GM21825 (cell line): ENCODE results near the gene PRKAG2.
"Not testable (repeated sequence)": the region's sequence is repeated elsewhere in the genome, so short reads cannot be mapped to it uniquely, and the experiment has no call there.

Source experiments
- ATAC-seq: cut with Tn5 transposase; IDR thresholded peaks from one replicate; pipeline ENCODE4 v1.9.1; 2021; ENCODE audit warnings: mild to moderate bottlenecking, moderate library complexity; ENCODE audit not compliant: unreplicated experiment

The PRKAG2 gene

DNA sequence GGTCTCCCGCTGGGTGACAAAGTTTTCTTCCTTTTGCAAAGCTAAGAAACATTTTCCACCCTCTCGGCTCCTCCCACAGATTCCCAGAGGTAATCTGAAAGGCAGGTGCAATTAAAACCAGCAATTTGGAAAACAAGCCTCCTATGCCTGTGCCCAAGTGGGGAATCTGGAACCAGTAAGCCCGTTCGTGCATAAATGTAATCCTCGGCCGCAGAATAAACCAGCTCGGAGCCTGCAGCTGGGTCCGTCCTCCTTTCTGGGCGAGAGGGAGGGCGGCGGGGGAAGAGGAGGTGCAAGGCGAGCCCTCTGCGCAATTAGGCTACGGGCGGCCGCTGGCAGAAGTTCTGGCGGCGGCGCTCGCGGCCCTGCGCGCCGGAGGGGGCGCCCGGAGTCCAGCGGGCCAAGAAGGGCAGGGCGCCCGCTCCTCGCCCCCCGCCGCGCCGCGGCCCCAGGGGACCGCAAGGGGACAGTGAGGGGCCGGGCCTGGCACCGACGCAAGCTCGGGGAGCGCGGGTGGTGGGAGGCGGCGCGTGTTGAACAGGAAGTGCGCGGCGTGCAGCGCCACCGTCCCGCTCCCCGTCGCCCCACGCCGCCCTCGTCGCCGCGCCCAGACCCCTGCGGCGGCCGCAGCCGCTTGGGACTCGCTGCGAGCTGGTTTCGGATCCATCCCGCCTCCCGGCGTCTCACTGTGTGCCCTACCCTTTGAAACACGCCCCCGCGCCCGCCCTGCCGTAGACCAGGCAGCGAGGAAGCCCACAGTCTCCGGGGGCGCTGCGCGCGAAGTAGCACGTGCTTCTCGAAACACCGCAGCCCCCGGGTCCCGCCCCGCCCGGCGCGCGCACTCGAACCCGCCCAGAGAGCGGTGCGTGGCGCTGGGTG is at the start of gene PRKAG2:
Gene PRKAG2, minus strand, starts transcription at position 217 of the 879 bp plus-strand sequence. CDS start 495 bp downstream, outside the sequence.
- peak; percentile 55 for ATAC-seq

DNA sequence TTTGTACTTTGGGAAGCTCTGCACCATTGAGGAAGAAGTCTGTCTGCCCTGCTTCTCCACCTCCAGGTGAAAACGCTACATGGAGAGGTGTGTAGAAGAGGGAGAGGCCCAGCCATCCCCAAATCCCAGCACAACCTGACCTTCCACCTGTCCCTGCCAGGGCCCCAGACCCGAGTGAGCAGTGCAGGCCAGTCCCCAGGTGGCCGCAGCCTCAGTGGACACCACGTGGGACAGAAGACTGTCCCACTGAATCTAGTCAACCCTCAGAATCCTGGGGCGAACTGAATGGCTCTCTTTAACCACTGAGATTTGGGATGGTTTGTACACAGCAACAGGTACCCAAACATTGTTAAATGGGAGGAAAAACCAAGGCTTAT is 49.4 kb upstream of the PRKAG2 start:
- ATAC-seq: no peak

DNA sequence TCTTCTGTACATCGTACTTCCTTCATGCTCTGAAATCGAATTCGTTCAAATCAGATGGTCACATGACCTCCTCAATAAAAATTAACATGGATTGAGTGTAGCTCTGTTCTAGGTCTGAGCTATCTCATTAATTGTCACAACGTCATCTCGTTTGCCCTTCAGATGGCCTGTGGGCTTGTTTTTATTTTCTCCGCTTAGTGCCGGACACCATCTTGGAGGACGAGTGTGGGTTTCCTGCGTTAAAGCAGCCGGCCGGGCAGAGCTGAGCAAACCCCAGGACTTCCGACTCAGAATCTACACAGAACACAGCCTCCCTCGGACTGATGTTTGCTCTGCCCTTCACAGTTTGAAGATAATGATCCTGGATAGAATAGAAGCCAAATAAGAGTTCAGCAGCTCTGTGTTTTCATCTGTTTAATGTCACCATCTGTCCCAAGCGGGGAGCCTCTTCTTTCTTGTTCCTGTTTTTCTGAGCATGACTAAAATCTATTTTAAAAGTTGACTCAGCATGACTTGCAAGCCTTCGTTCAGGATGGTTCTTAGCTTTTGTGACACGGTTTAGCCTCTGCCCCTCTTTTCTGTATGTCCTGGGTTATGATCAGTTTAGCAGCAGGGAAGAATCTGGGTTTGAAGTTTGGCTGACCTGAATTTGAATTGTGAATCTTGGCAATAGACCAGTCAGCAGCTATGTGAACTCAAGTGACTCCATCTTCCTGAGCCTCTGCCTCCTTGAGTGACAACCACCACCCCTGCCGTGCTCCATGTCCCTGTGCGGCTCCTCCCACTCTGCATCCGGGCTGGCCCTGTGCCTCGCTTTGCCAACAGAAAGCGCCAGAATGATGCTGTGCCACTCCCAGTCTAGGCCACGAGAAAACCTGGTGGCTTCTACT is 48.8 kb upstream of the PRKAG2 start:
- no peak for ATAC-seq

DNA sequence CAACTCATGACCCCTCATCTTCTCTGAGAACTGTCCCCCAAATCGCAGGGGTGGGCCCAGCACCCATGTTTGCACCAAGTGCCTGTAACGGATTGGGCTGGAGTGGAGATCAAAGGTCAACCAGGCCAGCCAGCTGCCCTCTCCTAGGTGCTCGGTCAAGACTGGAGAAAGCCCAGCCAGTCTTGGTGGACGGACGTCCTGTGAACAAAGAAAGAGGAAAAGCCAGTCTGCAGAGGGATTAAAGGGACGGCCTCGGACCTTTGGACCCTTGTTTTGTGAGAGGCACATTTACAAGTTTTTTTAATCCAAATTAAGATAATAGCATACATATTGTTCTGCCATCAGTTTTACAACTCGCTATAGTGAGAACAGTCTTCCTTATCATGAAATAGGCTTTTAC is 47.6 kb upstream of the PRKAG2 start:
- ATAC-seq: no peak

DNA sequence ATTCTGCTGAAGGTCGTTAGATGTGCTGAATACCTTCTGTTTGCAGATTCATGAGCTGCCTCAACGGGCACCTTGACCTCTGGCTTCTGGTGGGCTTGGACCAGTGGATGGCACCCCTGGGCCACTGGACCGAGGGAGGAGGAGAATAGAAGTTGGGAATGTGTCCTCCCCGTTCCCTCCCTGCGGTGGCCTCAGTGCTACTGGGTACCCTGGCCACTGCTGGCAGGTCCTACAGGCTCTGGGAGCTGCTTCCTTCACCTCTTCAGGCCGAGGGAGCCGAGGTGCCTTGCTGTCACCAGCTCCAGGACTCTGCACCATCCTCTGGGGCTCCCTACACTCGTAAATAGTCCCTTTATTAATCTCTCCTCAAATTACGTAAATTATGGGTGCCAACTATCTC is 47.1 kb upstream of the PRKAG2 start:
- ATAC-seq: no peak

DNA sequence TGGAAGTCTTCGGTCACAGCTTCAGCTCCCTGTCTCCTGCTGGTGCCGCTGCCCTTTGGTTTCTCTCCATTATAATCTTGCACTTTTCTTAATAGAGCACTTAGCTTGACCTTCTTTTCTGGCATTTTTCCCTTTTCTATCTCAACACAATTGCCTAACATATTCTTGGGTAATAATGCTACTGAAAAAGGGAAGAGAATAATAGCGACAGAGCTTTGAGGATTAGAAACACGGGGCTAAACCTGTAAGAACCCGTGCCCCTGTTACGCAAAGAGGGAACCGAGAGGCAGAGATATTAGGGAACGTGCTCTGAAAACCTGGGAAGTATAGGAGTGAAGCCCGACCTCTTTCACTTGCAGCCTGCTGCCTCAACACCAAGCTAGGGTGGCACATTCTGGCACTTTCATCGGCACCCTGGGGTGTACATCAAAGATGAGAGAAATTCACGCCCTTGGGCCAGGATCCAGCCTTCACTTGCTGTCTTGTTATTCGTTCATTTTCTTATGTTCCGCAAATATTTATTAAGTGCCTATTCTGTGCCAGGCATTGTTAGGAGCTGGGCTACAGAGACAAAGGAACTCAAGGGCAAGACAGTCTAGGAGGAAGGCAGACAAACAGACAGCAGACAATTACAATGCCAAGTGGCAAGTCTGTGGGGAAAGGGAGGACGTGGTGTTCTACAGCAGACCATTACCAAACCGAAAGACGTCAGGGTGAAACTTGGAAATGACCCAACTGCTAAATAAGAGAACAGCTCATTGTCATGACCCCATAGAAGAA is 46.4 kb upstream of the PRKAG2 start:
- no peak for ATAC-seq

DNA sequence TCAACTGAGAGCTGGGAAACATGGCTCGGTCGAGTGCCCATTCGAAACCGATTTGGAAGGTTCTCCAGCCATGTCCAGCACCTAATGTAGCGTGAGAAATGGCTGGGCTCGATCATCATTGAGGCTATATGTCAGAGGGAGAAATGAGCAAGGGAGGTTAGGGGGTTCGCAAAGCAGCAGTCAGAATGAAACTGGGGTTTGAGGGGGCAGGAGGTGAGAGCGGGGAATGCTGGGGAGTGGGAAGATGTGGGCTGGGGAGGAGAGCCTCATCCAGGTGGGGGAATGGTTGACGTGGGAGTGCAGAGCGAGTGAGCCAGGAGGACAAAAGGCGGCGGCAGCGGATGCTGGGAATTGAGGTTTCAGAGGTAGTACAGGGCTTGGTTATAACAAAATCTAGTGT is 44.5 kb upstream of the PRKAG2 start:
- ATAC-seq: no peak

DNA sequence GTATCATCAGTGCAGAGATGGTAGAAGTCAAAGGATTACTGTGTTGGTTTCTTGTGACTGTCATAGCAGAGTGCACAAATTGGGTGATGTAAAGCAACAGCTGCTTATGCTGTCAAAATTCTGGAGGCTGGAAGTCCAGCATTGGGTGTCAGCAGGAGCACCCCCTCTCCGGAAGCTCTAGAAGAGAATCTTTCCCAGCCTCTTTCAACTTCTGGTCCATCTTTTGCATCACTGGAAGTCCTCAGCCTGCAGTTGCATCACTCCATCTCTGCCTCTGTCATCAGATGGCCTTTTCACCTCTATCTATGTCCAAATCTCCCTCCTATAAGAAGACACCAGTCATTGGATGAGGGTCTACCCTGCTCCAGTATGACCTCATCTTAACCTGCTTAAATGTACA is 43.6 kb upstream of the PRKAG2 start:
- ATAC-seq: no peak

DNA sequence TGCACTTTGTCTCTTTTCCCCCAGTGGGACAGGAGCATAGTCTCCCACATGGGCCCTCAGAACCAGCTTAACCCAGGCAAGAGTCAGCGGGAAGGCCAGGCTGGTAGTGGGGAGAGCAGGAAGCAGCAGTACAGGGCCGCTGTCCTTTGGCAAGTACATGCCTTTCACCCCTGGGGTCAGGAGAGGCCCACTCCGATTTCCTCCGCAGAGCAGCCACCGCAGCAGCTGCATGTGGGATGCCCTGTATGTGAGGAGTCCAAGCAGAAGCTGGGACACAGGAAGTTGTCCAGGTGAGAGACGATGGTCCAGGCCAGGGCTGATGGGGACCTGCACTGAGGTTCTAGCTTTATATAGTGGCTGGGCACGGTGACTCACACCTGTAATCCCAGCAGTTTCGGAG is 42.7 kb upstream of the PRKAG2 start:
- no peak for ATAC-seq

DNA sequence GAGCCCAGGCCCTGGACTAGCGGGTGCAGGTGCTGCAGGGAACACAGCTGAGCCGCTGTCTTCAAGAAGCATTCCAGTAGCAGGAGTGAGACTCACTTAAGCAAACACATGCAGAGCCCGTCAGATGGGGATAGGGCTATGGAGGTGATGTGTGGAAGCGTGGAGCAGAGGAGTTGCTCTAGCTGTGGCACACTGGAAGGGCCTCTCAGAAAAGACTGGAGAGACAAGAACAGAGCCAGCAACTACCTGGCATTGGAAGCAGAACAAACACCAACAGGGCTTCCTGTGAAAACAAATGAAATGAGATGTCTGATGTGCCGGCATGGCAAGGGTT is 41.6 kb upstream of the PRKAG2 start:
- ATAC-seq: no peak

DNA sequence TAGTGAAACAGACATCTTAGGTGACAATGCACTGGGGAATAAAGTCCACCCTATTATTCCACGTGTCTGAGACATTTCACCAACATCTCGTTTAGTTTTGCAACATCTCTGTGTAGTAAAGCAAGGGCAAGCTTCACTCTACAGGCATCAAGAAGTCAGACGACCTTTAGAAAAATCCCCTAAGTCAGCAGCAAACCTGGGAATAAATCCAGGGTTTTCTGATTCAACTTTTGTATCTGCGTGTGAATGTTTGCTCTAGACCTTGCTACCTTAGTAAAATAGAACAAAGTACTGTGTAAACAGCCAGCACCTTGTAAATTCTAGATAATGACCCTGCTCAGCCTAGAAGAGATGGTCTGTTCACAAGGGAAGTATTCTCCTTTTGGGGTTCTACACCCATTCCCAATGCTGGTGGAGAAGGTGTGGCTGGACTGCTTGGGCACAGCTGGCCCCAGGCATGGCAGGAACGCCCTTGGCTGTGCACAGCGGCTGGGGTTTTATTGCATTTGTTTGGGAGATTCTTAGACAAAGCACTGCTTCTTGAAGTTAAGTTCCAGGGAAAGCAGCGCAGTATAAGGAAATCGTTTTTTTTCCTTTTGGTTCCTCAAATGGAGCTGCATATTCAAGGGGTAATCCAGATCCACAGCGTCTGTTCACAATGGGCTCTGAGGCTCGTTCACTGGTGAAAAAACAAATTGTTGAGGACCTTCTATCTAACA is 41.0 kb upstream of the PRKAG2 start:
- ATAC-seq: no peak

DNA sequence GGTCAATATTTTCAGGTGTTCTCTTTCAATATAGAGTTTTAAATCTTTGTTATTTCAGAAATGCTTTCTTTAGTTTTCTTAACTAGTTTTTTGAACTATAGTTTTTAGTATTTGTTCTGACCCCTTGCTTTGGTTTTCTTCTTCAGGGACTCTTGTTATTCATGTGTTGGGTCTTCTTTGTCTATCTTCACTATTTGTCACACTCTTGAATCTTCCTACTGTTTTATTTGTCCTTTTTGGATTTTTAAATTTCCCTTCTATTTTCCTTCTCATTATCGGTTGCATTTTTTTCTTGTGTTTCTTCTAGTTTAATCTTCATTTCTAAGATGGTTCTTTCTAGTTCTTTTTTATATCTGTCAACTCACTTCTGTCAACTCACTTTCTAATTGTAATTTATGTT is 37.1 kb upstream of the PRKAG2 start:
- ATAC-seq: no peak

DNA sequence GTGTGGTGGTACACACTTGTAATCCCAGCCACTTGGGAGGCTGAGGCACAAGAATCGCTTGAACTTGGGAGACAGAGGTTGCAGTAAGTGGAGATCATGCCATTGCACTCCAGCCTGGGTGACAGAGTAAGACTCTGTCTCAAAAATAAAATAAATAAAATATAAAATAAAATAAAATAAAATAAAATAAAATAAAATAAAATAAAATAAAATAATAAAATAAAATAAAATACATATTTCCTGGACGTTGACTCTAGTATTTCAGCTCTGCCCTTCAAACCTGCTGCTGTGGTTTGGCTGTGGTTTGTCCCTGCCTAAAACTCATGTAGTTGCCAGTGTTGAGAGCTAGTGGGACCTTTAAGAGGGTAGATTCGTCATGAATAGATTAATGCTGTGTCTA is 33.7 kb upstream of the PRKAG2 start:
- not testable (repeated sequence) for ATAC-seq

DNA sequence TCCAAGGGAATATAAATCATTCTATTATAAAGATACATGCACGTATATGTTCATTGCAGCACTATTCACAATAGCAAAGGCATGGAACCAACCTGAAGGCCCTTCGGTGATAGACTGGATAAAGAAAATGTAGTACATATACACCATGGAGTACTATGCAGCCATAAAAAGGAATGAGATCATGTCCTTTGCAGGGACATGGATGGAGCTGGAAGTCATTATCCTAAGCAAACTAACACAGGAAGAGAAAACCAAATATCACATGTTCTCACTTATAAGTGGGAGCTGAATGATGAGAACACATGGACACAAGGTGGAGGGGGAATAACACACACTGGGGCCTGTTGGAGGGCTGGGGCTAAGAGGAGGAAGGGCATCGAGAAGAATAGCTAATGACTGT is 30.2 kb upstream of the PRKAG2 start:
- not testable (repeated sequence) for ATAC-seq

DNA sequence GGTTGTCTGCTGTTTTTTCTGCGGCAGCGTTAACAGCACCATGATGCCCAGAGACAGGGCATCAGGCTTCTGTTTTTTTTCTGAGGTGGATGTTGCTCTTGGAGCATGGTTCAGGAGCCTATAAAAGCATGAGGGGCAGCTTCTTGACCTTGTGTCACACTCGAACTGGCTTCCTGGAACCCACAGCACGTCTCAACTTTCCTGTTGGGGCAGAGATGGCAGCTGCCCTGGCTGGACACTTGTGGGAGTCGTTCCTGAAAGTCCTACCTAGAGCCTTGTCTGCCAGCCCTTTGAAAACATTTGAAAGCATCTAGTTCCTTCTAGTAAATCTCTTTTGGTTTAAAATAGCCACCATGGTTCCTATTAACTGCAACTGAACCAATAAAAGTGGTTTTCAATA is 28.9 kb upstream of the PRKAG2 start:
- ATAC-seq: no peak

DNA sequence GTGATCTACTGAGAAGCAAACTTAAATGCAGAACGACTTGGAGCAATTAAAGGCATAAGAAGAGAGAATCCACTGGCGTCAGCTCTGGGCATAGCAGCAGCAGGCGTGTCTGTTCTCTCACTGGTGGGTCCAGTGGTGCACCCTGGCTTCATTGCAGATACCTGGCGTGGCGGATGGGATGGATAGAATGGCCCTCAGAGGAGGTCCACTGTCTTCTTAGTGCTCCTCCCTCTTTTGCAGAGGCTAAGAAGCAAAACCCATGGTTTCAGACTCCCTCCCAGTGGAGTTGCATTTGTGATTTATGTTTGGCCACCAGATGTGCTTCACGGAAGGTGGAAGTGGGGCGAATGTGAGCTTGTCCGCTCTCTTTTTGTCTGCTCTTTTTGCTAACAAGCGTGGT is 28.4 kb upstream of the PRKAG2 start:
- ATAC-seq: no peak

DNA sequence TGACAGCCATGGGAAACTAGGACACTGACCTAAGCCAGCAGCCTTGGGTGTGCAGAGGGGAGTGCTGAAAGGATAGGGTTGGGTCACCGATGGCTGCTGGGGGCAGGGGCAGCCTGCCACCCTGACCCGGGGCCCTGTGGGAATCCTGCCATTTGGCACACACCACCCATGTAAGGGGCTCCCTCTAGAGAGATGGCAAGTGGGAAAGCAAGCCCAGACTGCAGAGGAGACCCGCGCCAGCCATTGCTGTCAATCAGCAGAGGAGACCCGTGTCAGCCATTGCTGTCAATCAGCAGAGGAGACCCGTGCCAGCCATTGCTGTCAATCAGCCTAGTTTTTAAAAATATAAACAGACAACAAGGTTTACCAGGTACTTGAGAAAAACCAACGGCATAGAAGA is 27.4 kb upstream of the PRKAG2 start:
- no peak for ATAC-seq

DNA sequence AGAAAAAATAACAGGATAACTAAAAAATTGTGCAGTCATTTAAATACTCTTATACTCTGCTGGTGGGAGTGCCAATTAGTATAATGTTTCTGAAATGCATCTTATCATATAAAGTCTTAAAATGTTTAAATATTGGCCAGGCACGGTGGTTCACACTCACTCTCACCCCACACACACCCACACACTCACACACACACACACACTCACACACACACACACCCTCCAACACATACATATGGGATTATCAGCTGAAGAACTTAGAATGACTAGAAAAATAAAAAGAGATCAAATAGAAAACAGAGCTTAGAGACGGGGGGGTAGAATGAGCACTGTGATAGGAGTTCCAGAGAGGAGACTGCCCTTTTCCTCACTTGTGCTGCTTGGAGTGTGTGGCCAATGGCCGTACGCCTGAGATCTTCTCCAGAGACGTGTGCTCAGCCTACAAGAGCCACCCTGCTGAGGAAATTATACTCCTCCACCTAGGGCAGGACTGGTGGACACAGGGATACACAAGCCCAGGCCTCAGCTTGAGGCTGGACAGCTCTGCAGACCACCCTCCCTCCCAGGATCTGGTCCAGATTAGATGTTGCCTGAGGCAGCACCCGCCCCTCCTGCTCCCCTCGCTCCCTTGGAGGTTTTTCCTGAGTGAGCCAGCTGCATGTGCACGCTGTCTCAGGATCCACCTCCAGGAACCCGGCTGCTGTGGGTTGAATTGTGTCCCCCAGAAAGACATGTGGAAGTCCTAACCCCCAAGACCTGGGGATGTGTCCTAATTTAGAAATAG is 26.5 kb upstream of the PRKAG2 start:
- no peak for ATAC-seq

DNA sequence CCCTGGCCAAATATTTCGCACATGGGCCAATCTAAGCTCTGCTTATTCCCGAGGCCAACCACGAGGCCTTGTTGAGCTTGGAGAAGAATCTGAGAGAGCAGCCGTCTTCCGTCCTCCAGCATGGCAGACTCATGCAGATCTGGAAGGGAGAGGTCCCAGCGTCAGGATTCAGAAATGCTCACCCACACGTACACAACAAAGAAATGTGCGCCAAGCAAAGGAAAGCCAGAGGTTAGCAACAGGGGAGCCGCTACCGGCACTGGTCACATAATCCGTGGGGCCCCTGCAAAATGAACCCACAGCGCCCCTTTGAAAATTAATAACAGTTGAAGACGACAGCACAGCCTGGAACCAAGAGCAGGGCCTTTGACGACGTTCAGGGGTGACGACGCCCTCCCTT is 25.4 kb upstream of the PRKAG2 start:
- no peak for ATAC-seq

DNA sequence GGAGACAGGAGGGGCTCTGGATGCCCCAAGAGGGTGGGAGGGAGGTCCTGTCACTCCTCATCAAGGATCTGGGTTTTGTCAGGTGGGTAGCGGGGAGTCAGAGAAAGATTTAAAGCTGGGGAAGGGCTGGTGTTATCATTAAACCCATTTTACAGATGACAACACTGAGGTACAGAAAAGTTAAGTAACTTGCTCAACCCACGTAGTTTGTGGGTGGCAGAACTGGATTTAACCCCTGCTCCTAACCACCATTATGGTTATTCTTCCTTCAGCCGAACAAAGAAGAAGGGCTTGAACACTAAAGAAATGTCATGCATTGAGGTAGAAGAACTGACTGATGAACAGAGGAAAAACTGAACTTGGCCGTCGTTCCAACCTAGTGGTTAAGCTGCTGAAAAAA is 24.9 kb upstream of the PRKAG2 start:
- no peak for ATAC-seq
